ENCODE measurements around the gene RIPK1.
"Not testable (repeated sequence)": the region's sequence is repeated elsewhere in the genome, so short reads cannot be mapped to it uniquely, and the experiment has no call there.

The RIPK1 gene

DNA sequence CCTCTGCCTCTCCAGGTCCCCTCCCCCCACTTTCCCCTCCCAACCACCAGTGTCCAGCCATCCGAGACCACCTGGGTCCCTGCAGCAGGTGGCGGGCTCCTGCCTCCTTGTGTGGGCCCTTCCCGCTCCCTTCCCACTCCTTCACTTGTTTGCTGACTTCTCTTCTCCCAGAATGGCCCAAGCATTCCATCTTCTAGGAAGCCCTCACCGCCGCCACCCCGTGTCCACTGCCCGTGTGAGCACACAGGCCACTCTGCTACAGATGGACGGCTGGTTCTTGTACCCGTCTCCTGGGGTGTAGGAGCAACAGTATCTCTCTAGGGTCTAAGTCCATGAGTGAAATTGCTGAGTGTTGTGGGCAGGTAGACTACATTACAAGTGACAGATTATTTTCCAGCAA lies 65.2 kb downstream of the RIPK1 start:
- no peak for FAIRE-seq
- no peak for DNase-seq (ENCODE audit: low spot score)

DNA sequence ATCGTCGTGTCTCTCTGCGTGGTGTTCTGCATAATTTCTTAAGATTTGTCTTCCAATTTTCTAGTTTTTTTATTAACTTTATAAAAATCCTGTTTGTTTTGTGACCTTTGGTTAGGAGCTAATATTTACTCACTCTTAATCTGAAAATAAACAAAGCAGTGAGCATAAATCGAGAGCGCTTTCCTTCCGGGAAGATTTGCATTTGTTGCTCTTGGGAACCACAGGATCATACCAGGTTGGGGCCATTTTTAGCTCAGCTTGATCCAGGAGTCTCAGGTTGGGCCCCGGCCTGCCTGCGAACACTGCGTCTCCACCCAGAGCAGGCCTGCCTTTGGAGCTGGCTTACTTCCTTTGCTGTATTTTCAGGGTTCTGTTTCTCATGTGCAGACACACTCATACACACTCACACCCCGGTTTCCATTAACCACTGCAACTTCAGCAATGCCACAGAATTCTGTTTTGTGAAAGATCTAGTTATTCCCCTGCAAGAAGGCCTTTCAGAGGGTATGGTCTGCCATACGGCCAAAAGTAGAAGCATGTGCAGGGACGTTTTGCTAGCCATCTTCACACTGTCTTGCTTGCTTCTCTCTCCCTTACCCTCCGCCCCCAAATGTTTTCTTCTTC lies 67.5 kb downstream of the RIPK1 start:
- FAIRE-seq (no peak), DNase-seq (ENCODE audit: low spot score) (no peak)

DNA sequence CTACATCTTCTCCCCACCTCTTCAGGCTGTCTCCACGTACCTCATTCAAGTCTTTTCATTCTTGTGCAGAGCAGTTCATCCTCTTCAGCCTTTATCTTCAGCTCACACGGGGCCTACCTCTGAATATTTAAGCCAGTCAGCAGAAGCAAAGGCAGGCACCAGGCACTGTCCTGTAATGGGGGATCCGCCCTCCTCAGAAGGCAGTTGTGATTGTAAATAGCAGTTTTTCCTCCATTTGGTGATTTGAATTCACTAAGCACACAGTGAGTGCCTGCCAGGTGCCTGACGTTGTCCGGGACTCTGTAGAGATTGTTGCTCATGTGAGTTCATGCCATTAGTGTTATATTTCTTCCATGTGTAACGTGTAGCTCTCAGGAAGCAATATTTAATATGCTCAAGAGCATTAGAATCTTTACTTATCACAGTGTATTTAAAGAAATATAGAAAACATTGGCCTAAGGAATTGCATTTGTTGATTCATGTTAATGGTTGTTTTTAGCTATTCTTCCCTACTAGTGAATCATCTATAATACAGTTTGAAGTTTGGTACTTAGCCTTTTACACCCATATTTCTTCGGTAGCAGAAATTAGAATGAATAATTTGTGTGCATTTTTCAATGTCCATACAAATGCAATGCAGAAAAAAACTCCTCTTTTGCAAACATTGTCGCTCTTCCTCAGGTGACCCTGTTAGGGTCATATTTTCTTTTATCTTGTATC lies 68.2 kb downstream of the RIPK1 start:
- no peak for FAIRE-seq
- DNase-seq (ENCODE audit: low spot score), result no peak

DNA sequence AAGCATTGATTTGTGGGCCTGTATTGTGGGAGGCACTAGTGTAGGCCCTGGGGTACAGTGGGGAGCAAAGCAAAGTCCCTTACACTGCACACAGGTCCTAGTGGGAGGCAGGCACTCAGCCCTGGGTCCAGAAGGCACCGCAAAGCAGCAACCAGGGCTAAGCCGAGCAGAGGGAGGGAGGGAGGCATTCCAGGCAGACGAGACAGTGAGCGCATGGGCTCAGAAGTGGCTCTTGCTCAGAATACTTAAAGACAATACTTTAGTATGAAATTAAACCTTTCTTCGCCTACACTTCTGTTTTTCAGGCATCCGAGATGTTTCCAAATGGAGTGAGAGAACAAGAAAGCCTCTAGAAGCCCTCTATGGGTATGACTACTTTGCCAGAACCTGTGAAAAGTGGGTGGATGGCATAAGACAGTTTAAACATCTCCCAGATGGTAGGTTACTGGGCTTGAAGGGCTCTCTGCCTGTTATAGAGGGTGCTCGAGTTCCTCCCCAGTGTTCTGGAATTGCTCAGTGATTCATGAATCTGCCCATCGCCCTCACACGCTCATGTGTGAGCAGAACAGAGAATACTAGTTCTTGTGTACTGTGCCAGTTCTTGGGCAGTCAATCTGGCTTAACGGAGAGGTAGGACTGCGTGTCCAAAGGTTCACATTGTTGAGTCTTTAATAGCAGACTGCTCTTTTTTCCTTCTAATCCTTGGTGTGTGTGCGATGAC lies 68.9 kb downstream of the RIPK1 start:
- DNase-seq (ENCODE audit: low spot score) (no peak), FAIRE-seq (no peak)

DNA sequence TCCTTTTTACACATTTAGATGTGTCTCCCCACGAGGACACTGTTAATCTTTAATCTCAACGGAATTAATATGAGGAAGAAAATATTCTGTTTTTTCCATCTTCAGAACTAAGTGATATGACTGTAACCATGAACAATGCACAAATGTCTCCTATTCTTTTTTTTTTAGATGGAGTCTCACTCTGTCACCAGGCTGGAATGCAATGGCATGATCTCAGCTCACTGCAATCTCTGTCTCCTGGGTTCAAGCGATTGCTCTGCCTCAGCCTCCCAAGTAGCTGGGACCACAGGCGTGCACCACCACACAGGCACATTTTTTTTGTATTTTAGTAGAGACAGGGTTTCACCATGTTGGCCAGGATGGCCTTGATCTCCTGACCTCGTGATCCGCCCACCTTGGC lies 69.6 kb downstream of the RIPK1 start:
- not testable (repeated sequence) for DNase-seq (ENCODE audit: low spot score); FAIRE-seq

DNA sequence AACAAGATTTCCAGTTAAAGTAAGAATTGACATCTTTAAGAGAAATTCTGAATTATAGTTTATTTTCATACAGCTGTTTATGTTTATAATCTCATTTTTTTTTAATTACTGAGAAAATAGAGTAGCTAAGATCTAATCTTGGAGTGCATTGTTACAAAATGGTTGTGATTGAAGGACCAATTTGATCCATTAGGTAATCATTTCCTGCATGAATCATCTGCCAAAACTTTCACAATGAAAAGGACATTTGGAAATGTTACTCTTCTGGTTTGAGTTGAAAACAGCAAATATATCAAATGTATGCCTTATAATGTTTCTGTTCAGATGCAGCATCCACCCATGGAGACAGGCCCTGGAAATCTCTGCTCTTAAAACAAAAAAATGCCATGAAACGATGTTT lies 70.0 kb downstream of the RIPK1 start:
- DNase-seq (ENCODE audit: low spot score), result no peak
- no peak for FAIRE-seq

DNA sequence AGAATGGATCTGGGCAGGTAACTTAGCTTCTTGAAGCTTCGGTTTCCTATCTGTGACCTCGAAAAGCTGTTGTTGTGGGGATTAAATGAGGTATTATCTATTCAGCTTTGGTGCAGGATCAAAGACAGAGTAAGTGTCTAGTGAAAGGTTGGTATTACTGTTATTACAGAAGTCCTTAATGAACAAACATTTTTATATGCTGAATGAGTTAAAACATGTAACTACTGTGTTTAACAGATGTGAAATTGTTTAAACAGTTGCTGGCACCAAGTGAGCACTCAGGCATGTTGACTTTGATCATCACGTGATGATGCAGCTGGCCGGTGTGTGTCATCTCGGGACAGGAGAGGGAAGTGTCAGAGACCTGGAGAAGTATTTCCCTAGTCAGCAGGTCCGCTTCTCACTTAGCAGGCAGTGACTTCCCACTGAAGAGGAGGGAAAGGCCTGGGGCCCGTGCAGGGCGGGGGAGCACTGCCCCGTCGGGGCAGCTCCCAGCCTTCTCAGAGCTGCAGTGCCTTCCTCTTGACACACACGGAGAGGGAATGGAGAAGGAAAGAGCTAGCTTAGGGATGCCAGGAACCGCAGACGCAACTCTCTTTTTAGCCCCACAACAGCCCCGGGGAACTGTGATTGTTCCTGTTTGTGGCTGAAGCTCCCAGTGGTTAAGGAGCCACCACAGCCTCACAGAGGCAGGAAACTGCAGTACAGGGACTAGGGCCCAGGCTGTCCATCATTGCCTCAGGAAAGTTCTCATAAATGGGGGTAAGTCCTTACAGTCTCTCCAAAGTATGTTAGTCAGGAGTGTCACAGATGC lies 71.0 kb downstream of the RIPK1 start:
- DNase-seq (ENCODE audit: low spot score), result peak; percentile 26
- FAIRE-seq, result no peak

DNA sequence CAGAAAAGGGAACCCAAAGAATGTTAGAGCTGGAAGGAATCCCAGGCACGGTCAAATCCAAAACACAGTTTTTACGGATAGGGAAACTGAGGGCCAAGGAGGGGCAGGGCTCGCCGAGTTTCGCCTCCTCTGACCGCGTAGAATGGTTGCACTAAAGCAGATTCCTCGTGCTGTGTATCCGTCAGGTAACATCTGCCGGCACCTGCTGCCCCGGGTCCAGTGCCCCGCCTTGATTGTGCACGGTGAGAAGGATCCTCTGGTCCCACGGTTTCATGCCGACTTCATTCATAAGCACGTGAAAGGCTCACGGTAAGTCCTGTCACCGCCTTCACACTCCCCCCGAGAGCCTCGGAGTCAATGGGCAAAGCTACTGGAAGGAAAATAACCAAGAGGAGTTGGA lies 71.9 kb downstream of the RIPK1 start:
- DNase-seq (ENCODE audit: low spot score), result no peak
- no peak for FAIRE-seq

DNA sequence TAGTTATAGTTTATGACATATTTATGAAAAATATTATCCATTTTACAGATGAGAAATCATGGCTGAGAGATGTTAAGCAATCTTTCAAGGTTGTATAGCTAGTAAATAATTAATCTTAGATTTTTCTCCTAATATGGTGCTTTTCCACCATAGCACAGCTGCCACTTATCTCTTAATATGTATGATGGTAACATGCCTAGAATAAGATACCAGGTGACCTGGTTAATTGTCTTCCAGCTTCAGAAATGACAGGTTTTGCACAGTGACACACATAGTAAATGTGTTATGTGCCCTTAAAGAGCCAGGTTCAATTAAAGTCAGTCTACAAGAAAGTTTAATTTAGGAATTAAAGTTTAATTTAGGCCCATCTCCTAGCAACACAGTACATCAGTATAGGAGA lies 74.2 kb downstream of the RIPK1 start:
- no peak for FAIRE-seq
- DNase-seq (ENCODE audit: low spot score), result no peak

DNA sequence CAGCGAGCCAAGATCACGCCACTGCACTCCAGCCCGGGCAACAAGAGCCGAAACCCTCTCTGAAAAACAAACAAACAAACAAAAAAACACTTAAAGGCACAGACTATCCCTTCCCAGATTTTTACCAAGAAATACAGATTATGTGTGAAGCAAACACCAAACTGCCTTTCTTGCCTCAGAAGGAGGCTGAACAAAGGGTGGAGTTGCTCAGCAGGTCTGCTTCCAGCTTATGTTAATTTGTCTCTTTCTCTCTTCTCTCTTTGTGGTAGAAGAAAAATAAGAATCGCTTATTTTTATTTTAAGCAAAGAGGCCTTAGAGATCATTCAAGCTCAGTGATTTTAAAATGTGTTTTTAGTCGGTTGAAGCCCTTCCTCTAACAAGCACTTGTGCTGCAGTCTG lies 74.9 kb downstream of the RIPK1 start:
- FAIRE-seq (no peak), DNase-seq (ENCODE audit: low spot score) (no peak)

DNA sequence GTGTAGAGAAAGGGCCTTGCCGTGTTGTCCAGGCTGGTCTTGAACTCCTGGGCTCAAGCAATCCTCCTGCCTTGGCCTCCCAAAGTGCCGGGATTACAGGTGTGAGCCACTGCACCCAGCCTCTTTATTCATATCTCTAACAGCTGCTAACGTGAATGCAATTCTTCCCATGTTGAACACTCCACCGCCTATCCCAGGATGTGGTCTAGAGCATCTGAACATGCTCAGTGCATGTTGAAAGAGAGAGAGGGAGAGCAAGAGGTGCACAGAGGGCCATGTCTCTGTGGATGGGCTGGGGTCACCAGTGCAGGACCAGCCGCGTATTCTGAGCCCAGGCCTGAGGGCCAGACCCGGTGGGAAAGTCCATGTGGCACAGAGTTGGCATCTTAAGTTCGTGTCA lies 76.3 kb downstream of the RIPK1 start:
- FAIRE-seq, result no peak
- no peak for DNase-seq (ENCODE audit: low spot score)

DNA sequence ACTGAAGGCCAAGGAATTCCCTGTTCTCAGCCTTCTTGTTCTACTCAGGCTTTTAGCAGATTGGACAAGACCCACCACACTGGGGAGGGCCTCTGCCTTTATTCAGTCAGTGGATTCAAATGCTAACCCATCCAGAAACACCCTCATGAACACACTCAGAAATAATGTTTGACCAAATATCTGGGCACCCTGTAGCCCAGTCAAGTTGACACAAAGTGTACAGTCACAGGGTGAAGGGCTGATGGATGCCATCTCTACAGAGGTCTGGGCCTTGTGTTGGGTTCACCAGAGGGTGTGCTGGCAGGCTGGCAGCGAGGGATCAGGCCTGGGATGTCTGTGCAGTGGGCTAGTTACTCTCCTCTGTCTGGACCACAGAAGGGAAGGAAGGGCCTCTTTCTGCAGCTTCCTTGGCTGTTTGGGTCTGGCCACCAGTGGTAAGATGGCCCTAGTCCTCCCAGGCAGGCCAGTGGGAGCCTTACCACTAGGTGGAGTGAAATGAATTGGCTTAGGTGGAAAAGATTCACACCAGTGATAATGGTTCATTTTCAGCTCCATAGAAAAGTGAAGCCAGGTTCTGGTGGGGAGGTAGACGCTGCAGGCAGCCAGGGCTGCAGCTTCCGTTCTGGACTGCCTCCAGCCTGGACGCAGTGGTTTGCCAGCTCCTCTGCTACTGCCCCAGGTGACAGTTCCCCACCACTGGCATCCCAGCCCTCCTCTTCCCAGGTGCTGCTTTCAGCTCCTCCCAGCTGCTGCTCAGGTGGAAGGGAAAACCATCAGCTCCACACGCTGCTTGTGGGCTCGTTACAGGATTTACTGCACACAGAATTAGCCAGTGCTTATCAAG lies 79.8 kb downstream of the RIPK1 start:
- no peak for DNase-seq (ENCODE audit: low spot score)
- no peak for FAIRE-seq

DNA sequence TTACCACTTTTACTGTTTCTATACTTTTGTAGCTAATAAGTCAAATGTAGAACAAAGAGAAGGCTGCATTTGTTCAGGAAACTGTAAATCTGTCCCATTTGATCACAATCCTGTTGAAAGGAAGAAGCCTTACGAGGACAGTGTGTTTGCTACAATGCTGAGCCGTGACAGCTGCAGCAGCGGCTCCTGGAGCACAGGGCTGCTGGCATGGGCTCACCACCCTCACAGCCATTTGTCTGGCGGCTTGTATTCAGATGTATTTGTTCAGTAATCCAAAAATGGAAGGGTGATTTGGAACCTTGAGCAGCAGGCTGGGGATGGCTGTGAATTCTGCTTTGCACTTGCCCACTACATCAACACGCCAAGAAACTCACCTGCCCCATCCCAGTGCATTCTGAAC lies 83.4 kb downstream of the RIPK1 start:
- FAIRE-seq (no peak), DNase-seq (ENCODE audit: low spot score) (no peak)

DNA sequence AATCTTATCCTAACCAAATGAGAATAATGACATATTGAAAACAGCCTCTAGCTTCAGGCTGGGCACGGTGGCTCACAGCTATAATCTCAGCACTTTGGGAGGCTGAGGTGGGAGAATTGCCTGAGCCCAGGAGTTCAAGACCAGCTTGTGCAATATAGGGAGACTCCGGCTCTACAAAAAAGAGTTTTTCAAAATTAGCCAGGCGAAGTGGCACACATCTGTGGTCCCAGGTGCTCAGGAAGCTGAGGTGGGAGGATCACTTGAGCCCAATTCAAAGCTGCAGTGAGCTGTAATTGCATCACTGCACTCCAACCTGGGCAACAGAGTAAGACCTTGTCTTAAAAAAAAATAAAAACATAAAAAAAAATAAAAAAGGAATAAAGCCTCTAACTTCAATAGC lies 84.4 kb downstream of the RIPK1 start:
- DNase-seq (ENCODE audit: low spot score) (no peak), FAIRE-seq (no peak)

DNA sequence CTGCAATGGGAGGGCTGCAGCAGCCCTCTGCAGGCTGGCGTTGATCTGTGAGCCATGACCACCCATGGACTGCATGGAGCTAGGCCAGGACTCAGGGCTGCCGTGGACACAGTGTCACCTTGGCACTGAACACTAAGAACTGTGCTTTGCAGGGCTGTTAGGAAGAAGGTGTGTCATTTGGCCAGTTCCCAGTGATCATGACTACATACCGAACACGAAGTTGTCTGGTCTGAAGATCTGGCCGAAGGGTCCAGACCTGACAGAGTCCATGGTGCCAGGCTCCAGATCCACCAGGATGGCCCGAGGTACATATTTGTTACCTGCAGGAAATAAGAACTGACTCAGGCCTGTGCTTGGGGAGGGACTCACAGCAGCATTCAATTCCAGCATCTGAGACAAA lies 87.1 kb downstream of the RIPK1 start:
- not testable (repeated sequence) for FAIRE-seq; DNase-seq (ENCODE audit: low spot score)

DNA sequence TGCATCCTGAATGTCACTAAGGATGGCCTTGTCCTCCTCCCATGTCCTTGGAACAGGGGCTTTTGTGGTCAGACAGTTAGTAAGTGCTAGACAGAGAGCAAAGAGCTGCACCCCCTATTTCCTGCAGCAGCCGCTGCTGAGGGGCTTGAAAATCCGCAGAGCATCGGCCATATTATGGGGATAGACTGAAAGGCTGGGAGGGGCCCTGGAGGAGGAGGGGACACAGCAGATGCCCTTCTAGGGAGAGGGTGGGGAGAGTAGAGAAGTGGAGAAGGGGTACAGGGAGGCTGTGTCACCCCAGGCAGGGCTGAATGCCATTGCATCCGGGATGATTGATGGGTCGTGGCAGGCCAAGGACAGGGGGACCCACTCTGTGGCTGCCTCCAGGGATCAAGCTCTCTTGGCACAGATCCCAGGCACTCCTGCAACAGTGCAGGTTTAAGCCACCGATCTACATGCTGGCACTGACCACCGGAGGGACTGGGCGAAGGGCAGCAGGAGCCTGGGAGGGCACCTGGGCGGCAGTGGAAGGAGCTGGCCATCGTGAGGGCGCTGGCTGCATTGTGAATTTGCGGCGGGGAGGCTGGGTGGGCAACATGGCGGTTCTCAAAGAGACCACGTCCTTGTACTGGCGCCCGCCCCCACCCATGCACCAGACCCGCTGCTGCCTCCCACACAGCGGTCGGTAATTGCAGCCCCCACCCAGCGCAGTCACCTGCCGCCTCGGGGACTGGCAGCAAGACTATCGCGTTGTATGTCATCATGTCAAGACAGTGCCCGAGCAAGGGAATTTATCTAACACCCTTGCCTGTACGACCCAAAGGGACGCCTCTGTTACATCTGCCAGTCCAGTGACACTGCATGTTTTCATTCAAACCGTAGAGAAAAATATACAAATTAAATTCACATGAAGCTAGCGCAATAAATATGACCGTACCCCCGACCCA lies 88.2 kb downstream of the RIPK1 start:
- FAIRE-seq; DNase-seq (ENCODE audit: low spot score): not testable (repeated sequence)

DNA sequence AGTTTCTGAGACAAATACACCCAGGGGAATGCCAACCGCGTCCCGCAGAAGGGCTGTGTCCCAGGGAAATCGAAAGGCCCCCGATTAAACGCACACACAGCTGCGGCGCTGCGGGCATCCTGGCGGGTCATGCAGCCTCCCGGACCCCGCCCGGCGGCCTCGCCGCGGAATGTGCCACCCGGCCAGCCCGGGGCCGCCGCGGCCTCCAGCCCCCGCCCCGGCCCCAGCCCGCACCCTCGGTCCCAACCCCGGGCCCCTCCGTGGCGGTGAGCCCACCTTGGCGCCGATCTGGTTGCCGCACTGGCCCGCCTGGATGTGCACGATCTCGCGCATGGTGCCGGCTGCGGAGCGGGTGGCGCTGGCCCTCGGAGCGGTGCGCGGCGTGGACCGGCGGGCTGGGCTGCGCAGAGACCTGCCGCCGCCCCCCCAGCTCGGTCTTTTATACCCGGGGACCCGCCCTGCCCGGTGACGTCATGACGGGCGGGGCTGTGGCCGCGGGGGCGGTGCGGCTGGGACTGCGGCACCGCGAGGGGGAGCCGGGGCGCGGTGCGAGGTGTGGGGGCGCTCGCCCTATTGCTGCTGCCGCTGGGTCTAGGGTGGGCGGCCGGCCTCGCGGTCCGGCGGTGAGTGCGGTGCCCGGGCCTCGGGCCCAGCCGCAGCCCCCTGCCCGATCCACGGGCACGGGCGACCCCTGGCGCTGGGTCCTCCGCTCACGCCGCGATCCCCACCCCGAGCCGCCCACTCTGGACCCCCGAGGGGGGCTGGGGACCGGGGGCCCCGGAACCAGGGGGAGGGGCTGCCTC lies 89.0 kb downstream of the RIPK1 start, which contains the start of gene TUBB2A:
TUBB2A (minus strand) TSS at position 414 of the 803 bp plus-strand sequence; CDS start at position 333, 81 bp downstream.
- FAIRE-seq, result no peak
- DNase-seq (ENCODE audit: low spot score), result peak; percentile 60
